ACHN (cell line): Measurements from ENCODE around the gene CETP.

Source experiments
- DNase-seq: peaks from one replicate; pipeline ENCODE4 v3.0.0-alpha.2; 2015
- in situ Hi-C: cut with HindIII; loops from 2 replicates; pipeline ENCODE4 v1.10.0; 2017; ENCODE audit warnings: low sequenced_read_pairs, low pct_ligation_motif_present, low pct_unique_long_range_greater_than_20kb

Gene CETP

DNA sequence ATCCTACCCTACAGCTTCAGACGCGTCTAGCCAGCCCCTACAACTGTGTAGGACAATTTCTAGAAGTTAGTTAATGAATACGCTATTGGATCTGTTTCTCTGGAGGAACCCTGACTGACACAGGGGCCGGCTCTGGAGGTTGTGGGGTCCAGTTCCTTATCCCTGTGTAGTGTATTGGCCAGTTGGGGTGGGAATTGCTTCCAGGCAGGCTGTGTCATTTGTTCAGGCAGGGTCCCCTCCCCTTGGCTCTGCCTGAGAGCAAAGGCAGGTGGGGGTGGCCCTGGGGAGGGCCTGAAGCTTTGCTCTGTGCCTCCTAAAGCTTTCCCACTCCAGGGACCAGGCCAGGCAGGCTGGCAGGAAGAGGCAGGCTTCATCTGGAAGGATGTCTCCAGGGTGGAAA lies 11.7 kb upstream of the CETP start:
- in situ Hi-C loops: no loop called here
- no peak for DNase-seq

DNA sequence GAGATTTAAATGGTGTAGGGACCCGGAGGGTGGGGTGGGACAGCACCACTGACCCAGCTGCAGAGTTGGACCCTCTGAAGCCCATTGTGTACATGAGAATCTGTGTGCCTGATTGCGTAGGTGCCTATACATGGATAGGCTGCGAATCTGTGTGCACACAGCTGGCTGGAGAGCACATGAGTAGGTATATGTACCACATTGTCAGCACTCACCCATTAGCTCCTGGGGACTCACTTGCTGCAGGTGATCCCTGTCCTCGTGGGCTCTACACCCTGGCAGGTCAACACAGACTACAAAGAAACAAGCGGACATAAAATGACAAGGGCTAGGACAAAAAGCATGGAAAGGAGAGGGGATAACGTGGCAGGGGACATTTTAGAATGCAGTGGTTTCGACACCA lies 11.3 kb upstream of the CETP start:
- in situ Hi-C loops: no loop called here
- DNase-seq: no peak

- in situ Hi-C loops: no loop called here
- DNase-seq: peak; percentile 69
Measured at GRCh38 chr16:56950881-56951771, 10.6 kb upstream of the CETP start.

- DNase-seq: no peak
- in situ Hi-C loops: no loop called here
Measured at GRCh38 chr16:56953006-56953405, 8.7 kb upstream of the CETP start.

GRCh38 chr16:56956076-56956475 lies 5.7 kb upstream of the CETP start:
- no peak for DNase-seq
- in situ Hi-C loops: no loop called here

GRCh38 chr16:56956756-56957155 lies 5.0 kb upstream of the CETP start:
- no peak for DNase-seq
- in situ Hi-C loops: no loop called here

DNA sequence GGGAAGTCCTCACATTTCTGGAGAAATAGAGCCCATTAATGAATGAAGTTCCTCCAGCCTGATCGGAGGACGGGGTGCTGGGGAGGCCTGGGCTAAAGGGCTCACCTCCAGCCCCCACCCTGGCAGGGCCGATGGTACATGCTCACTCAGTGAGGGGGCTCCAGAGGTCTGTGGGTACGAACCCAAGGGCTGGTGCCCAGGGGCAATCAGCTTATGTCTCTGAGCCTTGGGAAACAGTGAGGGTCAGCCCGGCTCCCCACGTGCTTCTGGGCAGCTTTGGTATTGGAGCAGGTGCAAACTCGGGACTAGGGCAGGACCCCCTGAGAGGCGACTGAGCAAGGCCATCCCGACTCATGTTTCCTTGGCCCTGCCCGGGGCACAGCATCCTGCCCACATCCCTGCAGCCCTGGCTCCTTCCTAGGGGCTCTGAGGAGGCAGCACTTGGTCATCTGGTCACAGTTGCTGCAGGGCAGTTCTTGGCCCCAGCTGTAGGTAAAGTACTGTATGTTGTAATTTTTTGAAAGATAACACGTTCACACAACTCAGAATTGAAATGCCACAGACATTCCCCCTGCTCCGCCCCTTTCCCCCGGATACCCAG lies 969 bp upstream of the CETP start:
- no peak for DNase-seq
- in situ Hi-C loops: no loop called here

DNA sequence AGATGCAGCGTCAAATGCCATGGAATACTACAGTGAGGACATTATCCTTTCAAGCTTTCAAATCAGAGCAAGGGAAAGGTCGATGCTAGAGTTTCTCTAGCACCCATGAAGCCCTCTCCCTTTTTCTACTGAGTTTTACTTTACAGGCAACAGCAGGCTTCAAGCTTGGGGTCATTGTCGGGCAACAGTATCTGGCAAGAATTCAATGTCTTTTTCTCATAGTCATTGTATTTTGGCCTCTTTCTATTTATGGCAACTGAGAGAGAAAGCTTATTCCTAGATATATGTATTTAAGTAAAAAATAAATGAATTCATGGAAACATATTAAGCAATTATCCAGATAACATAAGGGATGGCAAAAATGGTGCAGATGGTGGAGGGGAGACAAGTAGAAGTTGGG lies 364 bp upstream of the CETP start:
- in situ Hi-C loops: no loop called here
- DNase-seq: no peak

DNA sequence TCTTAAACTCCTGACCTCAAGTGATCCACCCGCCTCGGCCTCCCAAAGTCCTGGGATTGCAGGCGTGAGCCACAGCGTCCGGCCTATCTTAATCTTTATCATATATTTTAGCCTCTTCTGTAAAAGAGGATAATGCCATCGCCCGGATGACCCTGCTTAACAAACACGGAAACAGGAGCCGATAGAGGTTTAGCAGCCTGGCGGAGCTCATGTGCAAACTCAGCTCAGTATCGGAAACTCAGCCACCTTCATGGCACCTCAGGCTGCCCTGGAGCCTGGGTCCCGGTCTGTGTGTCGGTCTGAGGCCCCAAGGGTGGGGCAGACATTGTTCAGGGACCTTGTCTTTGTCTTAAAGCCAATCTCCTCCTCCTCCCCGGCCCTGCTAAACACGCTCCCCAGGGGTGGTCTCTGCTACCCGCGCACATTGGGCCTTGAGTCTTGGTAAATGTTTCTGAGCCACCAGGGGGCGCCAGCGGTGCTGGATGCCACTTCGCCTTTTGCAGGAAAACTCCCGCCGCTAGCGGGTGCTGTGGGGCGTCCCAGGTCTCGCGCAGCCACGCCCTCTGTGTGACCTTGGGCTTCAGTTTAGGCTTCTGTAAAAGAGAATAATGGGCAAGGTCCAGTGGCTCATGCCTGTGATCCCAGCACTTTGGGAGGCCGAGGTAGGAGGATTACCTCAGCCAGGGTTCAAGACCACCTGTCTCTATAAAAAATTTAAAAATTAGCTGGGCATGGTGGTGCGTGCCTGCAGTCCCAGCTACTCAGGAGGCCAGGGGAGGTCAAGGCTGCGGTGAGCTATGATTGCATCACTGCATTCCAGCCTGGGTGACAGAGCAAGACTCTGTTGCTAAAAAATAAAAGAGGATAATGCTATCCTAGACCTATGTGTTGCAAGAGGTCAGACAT lies 2.7 kb downstream of the CETP start:
- DNase-seq: peak; percentile 64
- in situ Hi-C loops: no loop called here

DNA sequence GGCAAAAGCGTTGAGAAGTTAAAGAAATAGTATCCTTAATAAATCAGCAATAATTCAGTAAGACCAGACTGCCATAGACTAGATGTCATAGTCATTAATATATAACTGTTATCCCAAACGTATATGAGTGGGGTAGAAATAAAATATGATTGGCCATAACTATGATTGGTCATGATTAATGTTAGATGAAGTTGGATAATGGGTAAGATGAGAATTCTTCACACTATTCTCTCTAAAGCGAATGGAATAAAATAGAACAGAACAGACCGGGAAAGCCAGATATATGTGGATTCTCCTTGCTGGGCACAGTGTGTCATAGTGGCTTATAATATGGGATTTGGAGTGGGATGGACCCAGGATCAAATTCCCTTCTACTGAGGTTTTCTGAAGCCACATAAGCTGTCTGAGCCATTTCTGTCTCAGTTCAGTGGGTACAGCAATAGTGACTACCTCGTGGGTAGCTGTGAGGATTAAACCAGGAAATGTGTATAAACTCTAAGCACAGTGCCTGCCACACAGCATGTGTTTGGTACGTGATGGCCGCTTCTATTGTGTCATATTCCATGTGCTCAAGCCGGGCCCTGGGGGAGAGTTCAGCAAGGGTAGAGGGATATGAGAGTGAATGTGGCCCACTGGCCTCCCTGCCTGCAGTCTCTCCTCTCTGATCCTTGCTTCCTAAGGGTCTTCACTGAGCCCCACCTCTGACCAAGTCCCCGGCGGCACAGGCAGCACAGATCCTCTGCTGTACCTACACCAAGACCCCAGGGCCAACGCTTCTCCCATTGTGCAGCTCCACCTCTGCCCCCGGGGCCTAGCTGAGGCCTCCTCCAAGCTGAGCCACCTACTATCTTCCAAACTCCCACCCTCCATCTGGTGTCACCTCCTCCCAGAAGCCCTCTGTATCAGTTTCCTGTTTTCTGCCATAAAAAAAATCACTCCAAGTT lies 3.7 kb downstream of the CETP start:
- in situ Hi-C loops: no loop called here
- DNase-seq: no peak

DNA sequence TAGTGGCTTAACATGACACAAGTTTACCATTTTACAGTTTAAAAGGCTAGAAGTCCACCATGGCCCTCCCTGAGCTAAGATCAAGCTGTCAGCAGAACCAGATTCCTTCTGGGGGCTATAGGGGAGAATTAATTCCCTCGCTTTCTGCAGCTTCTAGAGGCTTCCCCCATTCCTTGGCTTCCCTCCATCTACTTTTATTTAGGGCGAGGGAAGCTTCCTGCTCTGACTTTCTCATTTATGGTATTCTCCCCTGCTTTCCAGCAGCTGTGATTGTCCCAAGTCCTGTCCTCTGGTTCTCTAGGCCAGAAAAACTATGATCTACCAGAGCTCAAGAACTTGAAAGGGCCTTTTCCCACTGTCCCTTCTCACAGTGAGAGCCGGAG lies 4.3 kb downstream of the CETP start:
- in situ Hi-C loops: no loop called here
- no peak for DNase-seq

- in situ Hi-C loops: no loop called here
- no peak for DNase-seq
Measured at GRCh38 chr16:56967733-56968132, 6.0 kb downstream of the CETP start.

GRCh38 chr16:56969769-56970168 lies 8.0 kb downstream of the CETP start:
- no peak for DNase-seq
- in situ Hi-C loops: no loop called here

GRCh38 chr16:56970934-56971767 lies 9.4 kb downstream of the CETP start:
- in situ Hi-C loops: no loop called here
- DNase-seq: no peak

GRCh38 chr16:56971768-56972043 lies 10.0 kb downstream of the CETP start:
- in situ Hi-C loops: no loop called here
- no peak for DNase-seq

DNA sequence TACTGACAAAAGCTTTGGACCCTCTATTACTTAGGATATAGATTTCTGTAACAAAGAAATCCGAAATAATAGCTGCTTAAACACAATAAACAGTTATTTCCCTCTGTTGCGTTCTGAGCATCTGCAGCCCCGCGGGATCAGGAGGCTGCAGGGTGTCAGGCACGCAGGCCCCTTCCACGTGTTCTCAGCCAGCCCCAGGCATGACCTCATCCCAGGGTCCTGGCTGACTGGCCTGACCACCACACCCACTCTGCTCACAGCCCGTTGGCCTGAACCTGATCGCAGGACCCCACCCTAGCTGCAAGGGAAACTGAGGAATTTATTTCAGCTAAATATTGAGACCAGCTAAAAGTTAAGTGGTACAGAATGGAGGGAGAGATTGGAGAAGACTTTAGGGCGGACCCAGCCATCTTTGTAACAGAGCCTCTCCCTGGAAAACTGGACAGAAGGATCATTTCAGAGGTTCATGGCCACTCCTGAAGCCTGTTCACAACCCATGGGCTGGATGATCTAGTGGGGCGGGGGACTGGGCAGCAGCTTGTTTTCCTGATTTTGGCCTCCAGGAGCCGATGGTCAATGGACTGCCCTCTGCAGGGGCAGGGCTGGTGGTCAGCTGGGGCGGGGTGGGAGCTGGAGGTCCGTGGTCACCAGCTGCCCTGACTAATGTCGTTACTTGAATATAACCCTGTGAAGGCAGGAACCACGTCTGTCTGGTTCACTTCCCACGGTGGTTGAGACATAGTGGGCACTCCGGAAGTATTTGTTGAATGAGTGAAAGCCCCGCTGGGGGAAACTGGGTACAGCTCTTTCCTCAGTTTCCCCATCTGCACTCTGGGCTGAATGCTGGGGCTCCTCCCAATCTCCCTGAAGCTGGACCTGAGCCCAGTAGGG lies 10.9 kb downstream of the CETP start:
- DNase-seq: no peak
- in situ Hi-C loops: no loop called here

DNA sequence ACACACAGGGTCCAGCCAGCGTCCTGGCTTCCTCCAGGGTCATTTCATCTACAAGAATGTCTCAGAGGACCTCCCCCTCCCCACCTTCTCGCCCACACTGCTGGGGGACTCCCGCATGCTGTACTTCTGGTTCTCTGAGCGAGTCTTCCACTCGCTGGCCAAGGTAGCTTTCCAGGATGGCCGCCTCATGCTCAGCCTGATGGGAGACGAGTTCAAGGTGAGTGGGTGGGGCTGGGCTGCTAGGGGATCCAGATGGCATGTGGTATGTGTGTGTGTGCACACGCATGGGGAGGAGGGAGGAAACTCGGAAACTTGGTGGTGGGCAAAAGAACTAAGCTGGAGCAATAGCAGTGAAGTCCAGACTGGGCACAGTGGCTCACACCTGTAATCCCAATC lies 11.5 kb downstream of the CETP start:
- in situ Hi-C loops: no loop called here
- DNase-seq: no peak
